GM23338 (cell line): ENCODE data around the gene AP5S1. TPM values are rescaled to one million over a fixed set of nuclear protein-coding genes. Genes with fewer than 3 reads are reported as not detected.

Experiments
- ATAC-seq: fragments of 200-7000 bp; cut with Tn5 transposase; 3 replicates; pipeline ENCODE4 v1.9.1; 2020
- DNase-seq: peaks from one replicate; pipeline ENCODE4 v3.0.0-alpha.2; 2015; ENCODE audit warnings: low spot score
- H2AFZ ChIP-seq: fragments of 200-600 bp; sonication (generic); 2 replicates; pipeline ENCODE4 v1.8.0; 2016; ENCODE audit warnings: antibody characterized with exemption, mild to moderate bottlenecking, moderate library complexity
- H3F3A ChIP-seq: fragments of 200-600 bp; sonication (generic); replicated peaks from 2 replicates; pipeline ENCODE4 v1.8.0; 2017; ENCODE audit warnings: antibody characterized with exemption, mixed run types, low read depth
- H3K27ac ChIP-seq: fragments of 200-600 bp; sonication (generic); 2 replicates; pipeline ENCODE4 v1.6.1; 2016; ENCODE audit warnings: low read depth
- H3K27me3 ChIP-seq: fragments of 200-600 bp; sonication (generic); 2 replicates; pipeline ENCODE4 v1.8.0; 2016; ENCODE audit warnings: mild to moderate bottlenecking, mixed run types, moderate library complexity; ENCODE audit not compliant: insufficient read depth
- H3K36me3 ChIP-seq: fragments of 200-600 bp; sonication (generic); 2 replicates; pipeline ENCODE4 v1.8.0; 2016; ENCODE audit warnings: mild to moderate bottlenecking; ENCODE audit not compliant: insufficient read depth
- H3K4me1 ChIP-seq: fragments of 200-600 bp; sonication (generic); 2 replicates; pipeline ENCODE4 v1.8.0; 2016; ENCODE audit warnings: mild to moderate bottlenecking, moderate library complexity; ENCODE audit not compliant: insufficient read depth
- H3K4me2 ChIP-seq: fragments of 200-600 bp; sonication (generic); 2 replicates; pipeline ENCODE4 v1.7.1; 2017; ENCODE audit warnings: mixed run types
- H3K4me3 ChIP-seq: fragments of 200-600 bp; sonication (generic); 2 replicates; pipeline ENCODE4 v1.6.1; 2016; ENCODE audit warnings: mixed run types
- H3K79me2 ChIP-seq: fragments of 200-600 bp; sonication (generic); replicated peaks from 2 replicates; pipeline ENCODE4 v1.8.0; 2017; ENCODE audit warnings: mild to moderate bottlenecking; ENCODE audit not compliant: insufficient read depth
- H3K9me2 ChIP-seq: fragments of 200-600 bp; sonication (generic); 2 replicates; pipeline ENCODE4 v1.8.0; 2017; ENCODE audit not compliant: insufficient read depth
- H4K20me1 ChIP-seq: fragments of 200-600 bp; sonication (generic); replicated peaks from 2 replicates; pipeline ENCODE4 v1.8.0; 2017; ENCODE audit warnings: mild to moderate bottlenecking; ENCODE audit not compliant: insufficient read depth
- H3K27ac Mint-ChIP-seq: 2 replicates; pipeline ENCODE4 v1.8.0; 2020; ENCODE audit warnings: inconsistent platforms, mild to moderate bottlenecking, moderate library complexity, mixed read lengths
- H3K27me3 Mint-ChIP-seq: 3 replicates; pipeline ENCODE4 v1.8.0; 2022; ENCODE audit warnings: low read depth, mild to moderate bottlenecking, moderate library complexity, mixed read lengths, inconsistent platforms; ENCODE audit not compliant: insufficient read depth, poor library complexity
- H3K36me3 Mint-ChIP-seq: 3 replicates; pipeline ENCODE4 v1.8.0; 2021; ENCODE audit warnings: low read depth, mild to moderate bottlenecking, inconsistent platforms, moderate library complexity, mixed read lengths
- H3K4me1 Mint-ChIP-seq: 3 replicates; pipeline ENCODE4 v1.8.0; 2020; ENCODE audit warnings: mild to moderate bottlenecking, inconsistent platforms, mixed read lengths
- H3K4me3 Mint-ChIP-seq: 3 replicates; pipeline ENCODE4 v1.8.0; 2021; ENCODE audit warnings: moderate library complexity, mild to moderate bottlenecking, inconsistent platforms, mixed read lengths
- H3K9me3 Mint-ChIP-seq: 3 replicates; pipeline ENCODE4 v1.8.0; 2020; ENCODE audit warnings: moderate library complexity, mild to moderate bottlenecking, inconsistent platforms, mixed read lengths
- CREB1 ChIP-seq: fragments of 250-450 bp; sonication (Bioruptor Pico); IDR thresholded peaks from 2 replicates; pipeline ENCODE4 v1.5.0; 2020; ENCODE audit warnings: low read depth, mild to moderate bottlenecking, moderate library complexity
- EZH2 ChIP-seq: fragments of 200-600 bp; sonication (generic); IDR thresholded peaks from one replicate; pipeline ENCODE4 v1.8.0; 2017; ENCODE audit warnings: antibody characterized with exemption, mild to moderate bottlenecking, low read depth; ENCODE audit not compliant: unreplicated experiment
- NANOG ChIP-seq: IDR thresholded peaks from 2 replicates; pipeline ENCODE4 v1.6.1; 2016; ENCODE audit warnings: antibody characterized with exemption, borderline replicate concordance
- POLR2AphosphoS5 ChIP-seq: IDR thresholded peaks from 2 replicates; pipeline ENCODE4 v1.6.1; 2016; ENCODE audit warnings: antibody characterized with exemption, low read depth
- REST ChIP-seq: IDR thresholded peaks from one replicate; pipeline ENCODE4 v1.6.1; 2018; ENCODE audit warnings: antibody characterized with exemption; ENCODE audit not compliant: unreplicated experiment
- STAT1 ChIP-seq: IDR thresholded peaks from one replicate; pipeline ENCODE4 v1.6.1; 2016; ENCODE audit warnings: antibody characterized with exemption; ENCODE audit not compliant: unreplicated experiment
- ZNF114 ChIP-seq: fragments of 250-450 bp; sonication (Bioruptor Pico); IDR thresholded peaks from 2 replicates; pipeline ENCODE4 v1.5.0; 2020; ENCODE audit warnings: mild to moderate bottlenecking, moderate library complexity
- ZNF331 ChIP-seq: fragments of 250-450 bp; sonication (Bioruptor Pico); IDR thresholded peaks from 2 replicates; pipeline ENCODE4 v1.5.0; 2020; ENCODE audit warnings: low read depth, mild to moderate bottlenecking, moderate library complexity
- polyA plus RNA-seq: library from polyadenylated mRNA; unstranded; fragments of >200 nt; fragmentation: Nextera tagmentation; extraction: Ambion mirVana; gene quantifications from 2 replicates; pipeline ENCODE4 v1.2.1, GENCODE V29; 2016
- total RNA-seq: library from RNA; depleted of rRNA; stranded (reverse); fragments of >200 nt; shearing (Covaris generic); gene quantifications from 2 replicates; pipeline ENCODE4 v1.2.3, GENCODE V29; 2014
- TF ChIP-seq, protein P1 (sequence below): fragments of 250-450 bp; sonication (Bioruptor Pico); IDR thresholded peaks from 2 replicates; pipeline ENCODE4 v1.5.0; 2020; ENCODE audit warnings: mild to moderate bottlenecking, moderate library complexity
- TF ChIP-seq, protein P2 (sequence below): IDR thresholded peaks from 2 replicates; pipeline ENCODE4 v1.6.1; 2016; ENCODE audit warnings: antibody characterized with exemption

AP5S1 gene
- total and polyA plus RNA-seq, 2 experiments from 2014 or later = 1.8 to 2.8 TPM

DNA sequence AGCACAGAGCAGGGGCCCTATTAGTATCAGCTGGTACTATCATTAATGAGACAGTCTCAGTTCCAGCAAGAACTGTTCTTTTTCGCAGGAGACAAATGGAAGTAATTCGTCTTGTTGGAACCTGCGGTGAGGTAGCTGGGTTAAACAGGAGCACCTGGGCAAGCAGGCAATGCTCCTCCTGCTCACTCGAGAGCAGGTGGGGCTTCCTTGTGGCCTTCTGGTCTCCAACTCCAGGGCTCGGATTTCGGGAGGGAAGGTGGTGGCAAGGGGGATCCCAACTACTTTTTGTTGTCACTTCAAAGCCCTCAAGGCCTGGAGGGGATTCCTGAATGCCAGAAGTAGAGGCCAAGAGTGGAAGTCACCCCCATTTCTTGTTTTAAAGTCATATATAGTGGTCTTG is 37.8 kb upstream of the AP5S1 start (continued):
- TF ChIP-seq, protein P1, sequence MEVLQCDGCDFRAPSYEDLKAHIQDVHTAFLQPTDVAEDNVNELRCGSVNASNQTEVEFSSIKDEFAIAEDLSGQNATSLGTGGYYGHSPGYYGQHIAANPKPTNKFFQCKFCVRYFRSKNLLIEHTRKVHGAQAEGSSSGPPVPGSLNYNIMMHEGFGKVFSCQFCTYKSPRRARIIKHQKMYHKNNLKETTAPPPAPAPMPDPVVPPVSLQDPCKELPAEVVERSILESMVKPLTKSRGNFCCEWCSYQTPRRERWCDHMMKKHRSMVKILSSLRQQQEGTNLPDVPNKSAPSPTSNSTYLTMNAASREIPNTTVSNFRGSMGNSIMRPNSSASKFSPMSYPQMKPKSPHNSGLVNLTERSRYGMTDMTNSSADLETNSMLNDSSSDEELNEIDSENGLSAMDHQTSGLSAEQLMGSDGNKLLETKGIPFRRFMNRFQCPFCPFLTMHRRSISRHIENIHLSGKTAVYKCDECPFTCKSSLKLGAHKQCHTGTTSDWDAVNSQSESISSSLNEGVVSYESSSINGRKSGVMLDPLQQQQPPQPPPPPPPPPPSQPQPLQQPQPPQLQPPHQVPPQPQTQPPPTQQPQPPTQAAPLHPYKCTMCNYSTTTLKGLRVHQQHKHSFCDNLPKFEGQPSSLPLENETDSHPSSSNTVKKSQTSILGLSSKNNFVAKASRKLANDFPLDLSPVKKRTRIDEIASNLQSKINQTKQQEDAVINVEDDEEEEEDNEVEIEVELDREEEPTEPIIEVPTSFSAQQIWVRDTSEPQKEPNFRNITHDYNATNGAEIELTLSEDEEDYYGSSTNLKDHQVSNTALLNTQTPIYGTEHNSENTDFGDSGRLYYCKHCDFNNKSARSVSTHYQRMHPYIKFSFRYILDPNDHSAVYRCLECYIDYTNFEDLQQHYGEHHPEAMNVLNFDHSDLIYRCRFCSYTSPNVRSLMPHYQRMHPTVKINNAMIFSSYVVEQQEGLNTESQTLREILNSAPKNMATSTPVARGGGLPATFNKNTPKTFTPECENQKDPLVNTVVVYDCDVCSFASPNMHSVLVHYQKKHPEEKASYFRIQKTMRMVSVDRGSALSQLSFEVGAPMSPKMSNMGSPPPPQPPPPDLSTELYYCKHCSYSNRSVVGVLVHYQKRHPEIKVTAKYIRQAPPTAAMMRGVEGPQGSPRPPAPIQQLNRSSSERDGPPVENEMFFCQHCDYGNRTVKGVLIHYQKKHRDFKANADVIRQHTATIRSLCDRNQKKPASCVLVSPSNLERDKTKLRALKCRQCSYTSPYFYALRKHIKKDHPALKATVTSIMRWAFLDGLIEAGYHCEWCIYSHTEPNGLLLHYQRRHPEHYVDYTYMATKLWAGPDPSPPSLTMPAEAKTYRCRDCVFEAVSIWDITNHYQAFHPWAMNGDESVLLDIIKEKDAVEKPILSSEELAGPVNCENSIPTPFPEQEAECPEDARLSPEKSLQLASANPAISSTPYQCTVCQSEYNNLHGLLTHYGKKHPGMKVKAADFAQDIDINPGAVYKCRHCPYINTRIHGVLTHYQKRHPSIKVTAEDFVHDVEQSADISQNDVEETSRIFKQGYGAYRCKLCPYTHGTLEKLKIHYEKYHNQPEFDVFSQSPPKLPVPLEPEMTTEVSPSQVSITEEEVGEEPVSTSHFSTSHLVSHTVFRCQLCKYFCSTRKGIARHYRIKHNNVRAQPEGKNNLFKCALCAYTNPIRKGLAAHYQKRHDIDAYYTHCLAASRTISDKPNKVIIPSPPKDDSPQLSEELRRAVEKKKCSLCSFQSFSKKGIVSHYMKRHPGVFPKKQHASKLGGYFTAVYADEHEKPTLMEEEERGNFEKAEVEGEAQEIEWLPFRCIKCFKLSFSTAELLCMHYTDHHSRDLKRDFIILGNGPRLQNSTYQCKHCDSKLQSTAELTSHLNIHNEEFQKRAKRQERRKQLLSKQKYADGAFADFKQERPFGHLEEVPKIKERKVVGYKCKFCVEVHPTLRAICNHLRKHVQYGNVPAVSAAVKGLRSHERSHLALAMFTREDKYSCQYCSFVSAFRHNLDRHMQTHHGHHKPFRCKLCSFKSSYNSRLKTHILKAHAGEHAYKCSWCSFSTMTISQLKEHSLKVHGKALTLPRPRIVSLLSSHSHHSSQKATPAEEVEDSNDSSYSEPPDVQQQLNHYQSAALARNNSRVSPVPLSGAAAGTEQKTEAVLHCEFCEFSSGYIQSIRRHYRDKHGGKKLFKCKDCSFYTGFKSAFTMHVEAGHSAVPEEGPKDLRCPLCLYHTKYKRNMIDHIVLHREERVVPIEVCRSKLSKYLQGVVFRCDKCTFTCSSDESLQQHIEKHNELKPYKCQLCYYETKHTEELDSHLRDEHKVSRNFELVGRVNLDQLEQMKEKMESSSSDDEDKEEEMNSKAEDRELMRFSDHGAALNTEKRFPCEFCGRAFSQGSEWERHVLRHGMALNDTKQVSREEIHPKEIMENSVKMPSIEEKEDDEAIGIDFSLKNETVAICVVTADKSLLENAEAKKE = no peak
- TF ChIP-seq REST (no peak), EZH2 (no peak), STAT1 (no peak)

- Mint-ChIP-seq H3K9me3 (no peaks in the 10 kb centered on the region), H3K4me1 (peaks cover 30% of the 10 kb centered on the region), H3K36me3 (peaks cover 6% of the 10 kb centered on the region), H3K27me3 (peaks cover 27% of the 10 kb centered on the region), H3K27ac (no peak overlapping the region), H3K4me3 (no peak overlapping the region; the same call in 2 of the 3 replicates)
- peaks cover 13% of the 10 kb centered on the region; the same call in 1 of the 2 replicates for H3K4me1 ChIP-seq
- no peak overlapping the region for H3K4me3 ChIP-seq
- H3K4me2 ChIP-seq = no peak overlapping the region
- no peaks in the 10 kb centered on the region for H3K9me2 ChIP-seq
- peaks cover 48% of the 10 kb centered on the region for H3K27me3 ChIP-seq
- H4K20me1 ChIP-seq = peaks cover 25% of the 10 kb centered on the region
- H2AFZ ChIP-seq = no peak overlapping the region
- no peaks in the 10 kb centered on the region; the same call in 1 of the 2 replicates for H3K79me2 ChIP-seq
- ATAC-seq = no peak
- H3K36me3 ChIP-seq = no peaks in the 10 kb centered on the region
- no peak overlapping the region for H3K27ac ChIP-seq
- DNase-seq = no peak
- H3F3A ChIP-seq = peaks cover 7% of the 10 kb centered on the region; the same call in 1 of the 2 replicates
- TF ChIP-seq NANOG (no peak), CREB1 (no peak), POLR2AphosphoS5 (no peak), ZNF114 (no peak), REST (no peak), EZH2 (no peak), ZNF331 (CRISPR knock-in tag) (no peak)
- TF ChIP-seq, protein P2, sequence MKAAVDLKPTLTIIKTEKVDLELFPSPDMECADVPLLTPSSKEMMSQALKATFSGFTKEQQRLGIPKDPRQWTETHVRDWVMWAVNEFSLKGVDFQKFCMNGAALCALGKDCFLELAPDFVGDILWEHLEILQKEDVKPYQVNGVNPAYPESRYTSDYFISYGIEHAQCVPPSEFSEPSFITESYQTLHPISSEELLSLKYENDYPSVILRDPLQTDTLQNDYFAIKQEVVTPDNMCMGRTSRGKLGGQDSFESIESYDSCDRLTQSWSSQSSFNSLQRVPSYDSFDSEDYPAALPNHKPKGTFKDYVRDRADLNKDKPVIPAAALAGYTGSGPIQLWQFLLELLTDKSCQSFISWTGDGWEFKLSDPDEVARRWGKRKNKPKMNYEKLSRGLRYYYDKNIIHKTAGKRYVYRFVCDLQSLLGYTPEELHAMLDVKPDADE = no peak
Measured at GRCh38 chr20:3783068-3783489, 37.3 kb upstream of the AP5S1 start.
